ENCODE results near the gene IL3. TPM values are rescaled to one million over a fixed set of nuclear protein-coding genes. Genes with fewer than 3 reads are reported as not detected.

IL3 gene
- total RNA-seq, 1 donor from 2014 or later = not detected

DNA sequence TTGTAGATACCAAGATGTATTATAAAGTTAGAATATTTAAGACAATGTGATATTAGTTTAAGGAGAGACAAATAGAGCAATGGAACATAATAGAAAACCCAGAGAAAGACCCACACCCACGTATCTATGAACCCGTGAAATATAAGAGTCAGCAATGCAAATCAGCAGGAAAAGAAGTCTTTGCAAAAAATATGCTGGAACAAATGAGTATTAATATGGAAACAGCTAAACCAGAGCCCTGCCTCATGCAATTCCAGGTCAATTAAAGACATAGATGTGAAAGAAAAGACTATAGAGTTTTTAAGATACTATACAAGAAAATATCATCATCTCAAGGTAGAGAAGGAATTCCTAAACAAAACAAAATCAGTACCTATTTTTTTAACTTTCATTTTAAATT lies 23.1 kb upstream of the IL3 start:
- Mint-ChIP-seq H3K9me3 (ENCODE audit: low read depth) (peaks cover 4% of the 10 kb centered on the region), H3K4me1 (ENCODE audit: low read depth) (no peaks in the 10 kb centered on the region), H3K4me3 (ENCODE audit: low read depth) (no peak overlapping the region), H3K27me3 (peaks cover 32% of the 10 kb centered on the region), H3K27ac (no peak overlapping the region), H3K36me3 (ENCODE audit: insufficient read depth) (no peaks in the 10 kb centered on the region)
- TF ChIP-seq, protein P1, sequence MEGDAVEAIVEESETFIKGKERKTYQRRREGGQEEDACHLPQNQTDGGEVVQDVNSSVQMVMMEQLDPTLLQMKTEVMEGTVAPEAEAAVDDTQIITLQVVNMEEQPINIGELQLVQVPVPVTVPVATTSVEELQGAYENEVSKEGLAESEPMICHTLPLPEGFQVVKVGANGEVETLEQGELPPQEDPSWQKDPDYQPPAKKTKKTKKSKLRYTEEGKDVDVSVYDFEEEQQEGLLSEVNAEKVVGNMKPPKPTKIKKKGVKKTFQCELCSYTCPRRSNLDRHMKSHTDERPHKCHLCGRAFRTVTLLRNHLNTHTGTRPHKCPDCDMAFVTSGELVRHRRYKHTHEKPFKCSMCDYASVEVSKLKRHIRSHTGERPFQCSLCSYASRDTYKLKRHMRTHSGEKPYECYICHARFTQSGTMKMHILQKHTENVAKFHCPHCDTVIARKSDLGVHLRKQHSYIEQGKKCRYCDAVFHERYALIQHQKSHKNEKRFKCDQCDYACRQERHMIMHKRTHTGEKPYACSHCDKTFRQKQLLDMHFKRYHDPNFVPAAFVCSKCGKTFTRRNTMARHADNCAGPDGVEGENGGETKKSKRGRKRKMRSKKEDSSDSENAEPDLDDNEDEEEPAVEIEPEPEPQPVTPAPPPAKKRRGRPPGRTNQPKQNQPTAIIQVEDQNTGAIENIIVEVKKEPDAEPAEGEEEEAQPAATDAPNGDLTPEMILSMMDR (IDR thresholded peaks at IDR 0.05; ENCODE audit: unreplicated experiment) = no peak
- no peak for DNase-seq (ENCODE audit: low spot score, unreplicated experiment)

GRCh38 chr5:132044207-132044606 lies 16.2 kb upstream of the IL3 start:
- TF ChIP-seq, protein P1 (IDR thresholded peaks at IDR 0.05; ENCODE audit: unreplicated experiment) = no peak
- no peak for DNase-seq (ENCODE audit: low spot score, unreplicated experiment)
- Mint-ChIP-seq H3K4me3 (ENCODE audit: low read depth) (no peak overlapping the region), H3K4me1 (ENCODE audit: low read depth) (no peaks in the 10 kb centered on the region), H3K9me3 (ENCODE audit: low read depth) (no peaks in the 10 kb centered on the region), H3K36me3 (ENCODE audit: insufficient read depth) (no peaks in the 10 kb centered on the region), H3K27me3 (peaks cover 18% of the 10 kb centered on the region), H3K27ac (no peak overlapping the region)

GRCh38 chr5:132046880-132047299 lies 13.6 kb upstream of the IL3 start:
- H3K27ac Mint-ChIP-seq = no peak overlapping the region
- H3K36me3 Mint-ChIP-seq (ENCODE audit: insufficient read depth) = no peaks in the 10 kb centered on the region
- DNase-seq (ENCODE audit: low spot score, unreplicated experiment) = no peak
- peaks cover 7% of the 10 kb centered on the region for H3K27me3 Mint-ChIP-seq
- H3K9me3 Mint-ChIP-seq (ENCODE audit: low read depth) = no peaks in the 10 kb centered on the region
- TF ChIP-seq, protein P1 (IDR thresholded peaks at IDR 0.05; ENCODE audit: unreplicated experiment) = no peak
- no peak overlapping the region for H3K4me3 Mint-ChIP-seq (ENCODE audit: low read depth)
- H3K4me1 Mint-ChIP-seq (ENCODE audit: low read depth) = no peaks in the 10 kb centered on the region

DNA sequence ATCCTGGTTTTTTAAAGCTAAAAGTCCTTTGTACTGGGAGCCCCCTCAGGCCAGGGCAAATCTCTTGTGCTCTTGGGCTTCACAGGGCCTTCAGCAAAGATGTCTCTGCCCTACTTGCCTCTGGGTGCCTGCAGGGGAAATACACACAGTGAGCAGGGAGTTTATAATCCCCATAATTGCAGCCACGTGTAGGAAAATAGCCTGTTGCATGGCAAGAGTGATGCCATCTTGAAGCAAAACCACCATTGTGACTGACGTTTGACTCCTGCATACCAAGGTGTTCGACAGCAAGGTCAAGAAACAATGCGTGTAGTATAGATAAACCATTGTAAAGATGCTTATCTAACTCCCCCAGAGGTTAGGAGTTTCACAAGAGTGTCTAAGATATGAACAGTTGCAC lies 11.4 kb upstream of the IL3 start:
- Mint-ChIP-seq H3K4me3 (ENCODE audit: low read depth) (no peak overlapping the region), H3K27ac (no peak overlapping the region), H3K36me3 (ENCODE audit: insufficient read depth) (no peaks in the 10 kb centered on the region), H3K9me3 (ENCODE audit: low read depth) (no peaks in the 10 kb centered on the region), H3K4me1 (ENCODE audit: low read depth) (no peaks in the 10 kb centered on the region), H3K27me3 (peaks cover 6% of the 10 kb centered on the region)
- TF ChIP-seq, protein P1 (IDR thresholded peaks at IDR 0.05; ENCODE audit: unreplicated experiment) = no peak
- no peak for DNase-seq (ENCODE audit: low spot score, unreplicated experiment)

- Mint-ChIP-seq H3K27ac (no peak overlapping the region), H3K4me3 (ENCODE audit: low read depth) (no peak overlapping the region), H3K9me3 (ENCODE audit: low read depth) (no peaks in the 10 kb centered on the region), H3K27me3 (peaks cover 6% of the 10 kb centered on the region), H3K36me3 (ENCODE audit: insufficient read depth) (no peaks in the 10 kb centered on the region), H3K4me1 (ENCODE audit: low read depth) (no peaks in the 10 kb centered on the region)
- TF ChIP-seq, protein P1 (IDR thresholded peaks at IDR 0.05; ENCODE audit: unreplicated experiment) = no peak
- DNase-seq (ENCODE audit: low spot score, unreplicated experiment) = no peak
Observed at GRCh38 chr5:132049559-132049958, 10.9 kb upstream of the IL3 start.
